K562 (cell line): Measurements from ENCODE around the gene HLA-B. TPM values are rescaled to one million over a fixed set of nuclear protein-coding genes. Genes with fewer than 3 reads are reported as not detected.

Source experiments
- ATAC-seq: fragments of 200-7000 bp; cut with Tn5 transposase; 3 replicates; pipeline ENCODE4 v1.9.1; 2020; ENCODE audit warnings: moderate library complexity
- BruUV-seq: library from RNA; stranded (reverse); fragments of 400-500 nt; replicated peaks from 2 replicates; lab custom pipeline; 2021; lab: Mats Ljungman, UMichigan
- CTCF ChIA-PET: fragments of 300-600 bp; formaldehyde crosslinking; extraction: SDS; loops from one replicate; lab custom pipeline; 2021; ENCODE audit warnings: low intra/inter-chr PET ratio; lab: Yijun Ruan, JAX
- POLR2A ChIA-PET: fragments of 300-600, 350-650 bp; sonication (Branson Sonifier 250); formaldehyde crosslinking; extraction: SDS; loops from one replicate; lab custom pipeline; 2021; ENCODE audit warnings: antibody characterized with exemption, inconsistent platforms; lab: Yijun Ruan, JAX
- DNase-seq, 4 experiments: peaks; one replicate each; pipeline versions ENCODE4 v3.0.0 to v3.0.0-alpha.2; 2011 to 2018; ENCODE audit warnings: low spot score in 3 of 4, mixed read lengths in 3 of 4; ENCODE audit errors: extremely low read depth in 1 of 4
- FAIRE-seq: peaks from 2 replicates; lab custom pipeline; 2011; peaks lifted over from hg19 to GRCh38; lab: Jason Lieb, UNC
- H2AFZ ChIP-seq: 2 replicates; pipeline ENCODE4 v1.6.0; 2011; ENCODE audit warnings: low read depth, low read length, control low read depth, inconsistent platforms
- H3K27ac ChIP-seq: fragments of 200-600 bp; 3 replicates; pipeline ENCODE4 v1.8.0; 2011; ENCODE audit warnings: low read depth, mild to moderate bottlenecking, control low read depth, inconsistent platforms, low read length, moderate library complexity, mixed read lengths; ENCODE audit errors: extremely low read depth
- H3K27me3 ChIP-seq, 2 experiments: fragments of 300-600 bp in 1 of 2; 2 replicates in 1 of 2; 3 replicates in 1 of 2; pipeline versions ENCODE4 v1.6.0 to v1.8.0; 2011; ENCODE audit warnings: inconsistent platforms in 2 of 2, low read length in 2 of 2, mild to moderate bottlenecking in 1 of 2, mixed read lengths in 1 of 2, moderate library complexity in 1 of 2; ENCODE audit not compliant: control insufficient read depth in 2 of 2, insufficient read depth in 2 of 2
- H3K36me3 ChIP-seq: fragments of 300-600 bp; 3 replicates; pipeline ENCODE4 v1.8.0; 2011; ENCODE audit warnings: mild to moderate bottlenecking, low read length, inconsistent platforms; ENCODE audit not compliant: control insufficient read depth, insufficient read depth
- H3K4me1 ChIP-seq, 2 experiments: fragments of 200-600 bp in 1 of 2; replicated peaks in 1 of 2; 2 replicates in 1 of 2; 3 replicates in 1 of 2; pipeline versions ENCODE4 v1.5.1 to v1.8.0; 2011; ENCODE audit warnings: inconsistent platforms in 2 of 2, low read length in 2 of 2, mild to moderate bottlenecking in 1 of 2, mixed read lengths in 1 of 2, moderate library complexity in 1 of 2; ENCODE audit not compliant: control insufficient read depth in 2 of 2, insufficient read depth in 2 of 2
- H3K4me2 ChIP-seq: 2 replicates; pipeline ENCODE4 v1.6.1; 2011; ENCODE audit warnings: low read length, control low read depth, inconsistent platforms, mixed read lengths; ENCODE audit not compliant: insufficient read depth
- H3K4me3 ChIP-seq: fragments of 200-600 bp; sonication (generic), shearing (Covaris generic); 2 replicates; pipeline ENCODE4 v1.5.1; 2016; ENCODE audit warnings: control low read depth, inconsistent platforms
- H3K79me2 ChIP-seq: fragments of 200-600 bp; 3 replicates; pipeline ENCODE4 v1.8.0; 2011; ENCODE audit warnings: low read length, inconsistent platforms; ENCODE audit not compliant: control insufficient read depth, insufficient read depth
- H3K9ac ChIP-seq, 2 experiments: 2 replicates each; pipeline versions ENCODE4 v1.6.0 to v1.6.1; 2011; ENCODE audit warnings: low read depth in 2 of 2, low read length in 2 of 2, control low read depth in 1 of 2, inconsistent platforms in 1 of 2, mild to moderate bottlenecking in 1 of 2, mixed read lengths in 1 of 2; ENCODE audit not compliant: insufficient read depth in 1 of 2
- H3K9me1 ChIP-seq: one replicate; pipeline ENCODE4 v1.6.0; 2011; ENCODE audit warnings: inconsistent platforms, mild to moderate bottlenecking, low read length, moderate library complexity; ENCODE audit not compliant: control insufficient read depth, insufficient read depth
- H3K9me3 ChIP-seq: replicated peaks from 2 replicates; pipeline ENCODE4 v1.5.1; 2011; ENCODE audit warnings: low read depth, low read length, inconsistent platforms; ENCODE audit not compliant: control insufficient read depth, insufficient read depth
- H4K20me1 ChIP-seq: replicated peaks from 2 replicates; pipeline ENCODE4 v1.6.1; 2011; ENCODE audit warnings: low read length, inconsistent platforms, mixed read lengths; ENCODE audit not compliant: control insufficient read depth, insufficient read depth
- L3MBTL2 ChIP-seq: fragments of 450-650 bp; IDR thresholded peaks from 2 replicates; pipeline ENCODE4 v1.6.1; 2016; ENCODE audit warnings: mild to moderate bottlenecking, moderate library complexity
- MBD2 ChIP-seq: sonication (generic); IDR thresholded peaks from 2 replicates; pipeline ENCODE4 v1.6.1; 2016; ENCODE audit warnings: low read depth, borderline replicate concordance
- WGBS: fragments of 100-300 bp; shearing (Covaris generic); methylation state at CpG from one replicate; pipeline ENCODE4 v1.1.6; 2016; ENCODE audit warnings: low coverage, mixed read lengths; ENCODE audit not compliant: insufficient coverage; ENCODE audit errors: missing lambda C conversion rate; 5-methylcytosine and 5-hydroxymethylcytosine counted together
- in situ Hi-C: fragments of 300-500 bp; cut with MboI; formaldehyde crosslinking; loops from 4 replicates; pipeline ENCODE4 v1.15.0; 2018; ENCODE audit warnings: inconsistent platforms, mixed read lengths
- intact Hi-C: fragments of 100-400 bp; cut with micrococcal nuclease; formaldehyde crosslinking; loops from 2 replicates; pipeline ENCODE4 v1.14.2; 2022
- polyA plus RNA-seq, 8 experiments: library from polyadenylated mRNA; depleted of rRNA in 4 of 8; stranded (reverse) in 5 of 8; unstranded in 3 of 8; fragments of >200 nt; fragmentation: Nextera tagmentation in 2 of 8; fragmentation: Illumina TruSeq in 1 of 8; extraction: Ambion mirVana in 2 of 8; extraction: Trizol in 1 of 8; gene quantifications; 2 replicates each; pipeline versions ENCODE4 v1.2.1 to v1.2.3, GENCODE V29; 2011 to 2014; ENCODE audit warnings: inconsistent platforms in 1 of 8, missing spikeins in 1 of 8
- total RNA-seq, 7 experiments: library from RNA; depleted of rRNA in 6 of 7; stranded (reverse); fragments of >200 nt in 6 of 7; fragmentation: Illumina TruSeq in 2 of 7; extraction: Trizol in 2 of 7; gene quantifications; 2 replicates each; pipeline versions ENCODE4 v1.2.1 to v1.2.3, GENCODE V29; 2011 to 2021; ENCODE audit warnings: low replicate concordance in 1 of 7
- TF ChIP-seq, protein P1 (sequence below), 2 experiments: fragments of 450-650 bp in 1 of 2; sonication (generic) in 1 of 2; formaldehyde crosslinking in 1 of 2; IDR thresholded peaks; 2 replicates each; pipeline versions ENCODE4 v1.7.1 to v1.9.0; 2016 to 2022; ENCODE audit warnings: inconsistent platforms in 1 of 2, mild to moderate bottlenecking in 1 of 2, missing genetic modification reagents in 1 of 2

The HLA-B gene
- total and polyA plus RNA-seq, 9 of the 15 experiments (the other 6 are each of a cell fraction or from before 2014, with no cell fraction given), result 0.07 to 9.7 (median 0.65) TPM; not detected in 2

DNA sequence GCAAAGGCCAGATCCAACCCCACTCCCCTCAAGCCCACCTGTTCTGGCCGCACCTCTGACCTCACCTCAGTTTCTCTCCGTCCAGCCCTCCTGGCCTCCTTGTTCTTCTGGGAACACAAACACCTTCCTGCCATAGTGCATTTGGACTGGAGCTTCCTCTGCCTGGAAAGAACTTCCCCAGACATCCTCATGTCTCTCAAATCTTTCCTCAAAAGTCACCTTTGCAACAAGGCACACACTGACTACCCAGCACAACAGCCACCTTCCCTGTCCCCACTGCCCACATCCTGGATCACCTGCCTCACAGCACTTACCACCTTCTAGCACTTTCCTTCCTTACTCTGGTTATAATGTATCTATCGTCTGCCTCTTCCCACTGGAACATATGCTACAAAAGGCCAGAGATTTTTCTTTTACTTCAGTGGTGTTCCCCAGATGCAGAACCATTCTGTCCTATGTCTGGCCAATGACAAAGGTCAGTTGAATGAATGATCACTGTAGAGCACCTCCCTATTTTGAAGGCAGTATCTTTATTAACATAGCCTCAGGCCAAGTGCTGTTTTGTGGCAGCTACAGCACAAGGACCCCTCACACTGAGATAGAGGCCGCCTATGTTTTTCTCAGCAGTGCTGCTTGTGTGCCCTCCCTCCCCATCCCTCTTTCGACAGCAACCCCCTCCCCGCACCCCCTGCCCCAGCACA, 4.1 kb downstream of the HLA-B start:
- ATAC-seq (no peak), FAIRE-seq (no peak), DNase-seq (no peak)
- no peak overlapping the region for H3K9ac ChIP-seq
- no TSS peak for BruUV-seq
- H3K4me1 ChIP-seq, result peaks cover 0 to 12% of the 10 kb centered on the region in 2 experiments; a peak in 2 of 5 replicates
- H3K27me3 ChIP-seq, result peaks cover 24 to 41% of the 10 kb centered on the region in 2 experiments
- in situ Hi-C loops (loop anchor here (5.0 kb wide), 1 partner anchor 86 kb away; no protein-coding TSS in a partner anchor), intact Hi-C loops (loop anchor here (2.0 kb wide), 1 partner anchor 86 kb away; no protein-coding TSS in a partner anchor)
- H3K79me2 ChIP-seq, result no peaks in the 10 kb centered on the region
- no peaks in the 10 kb centered on the region for H3K9me3 ChIP-seq
- no peaks in the 10 kb centered on the region for H3K36me3 ChIP-seq
- no peak overlapping the region for H3K4me3 ChIP-seq
- no peak overlapping the region for H2AFZ ChIP-seq
- H4K20me1 ChIP-seq, result no peaks in the 10 kb centered on the region
- H3K4me2 ChIP-seq, result no peak overlapping the region
- ChIA-PET POLR2A (interaction anchor here (0.6 to 1.5 kb wide), 3 partner anchors 14 to 84 kb away, joined by 3 to 6 read pairs (median 3); no protein-coding TSS in a partner anchor), CTCF (no interaction called here)
- TF ChIP-seq, protein P1, sequence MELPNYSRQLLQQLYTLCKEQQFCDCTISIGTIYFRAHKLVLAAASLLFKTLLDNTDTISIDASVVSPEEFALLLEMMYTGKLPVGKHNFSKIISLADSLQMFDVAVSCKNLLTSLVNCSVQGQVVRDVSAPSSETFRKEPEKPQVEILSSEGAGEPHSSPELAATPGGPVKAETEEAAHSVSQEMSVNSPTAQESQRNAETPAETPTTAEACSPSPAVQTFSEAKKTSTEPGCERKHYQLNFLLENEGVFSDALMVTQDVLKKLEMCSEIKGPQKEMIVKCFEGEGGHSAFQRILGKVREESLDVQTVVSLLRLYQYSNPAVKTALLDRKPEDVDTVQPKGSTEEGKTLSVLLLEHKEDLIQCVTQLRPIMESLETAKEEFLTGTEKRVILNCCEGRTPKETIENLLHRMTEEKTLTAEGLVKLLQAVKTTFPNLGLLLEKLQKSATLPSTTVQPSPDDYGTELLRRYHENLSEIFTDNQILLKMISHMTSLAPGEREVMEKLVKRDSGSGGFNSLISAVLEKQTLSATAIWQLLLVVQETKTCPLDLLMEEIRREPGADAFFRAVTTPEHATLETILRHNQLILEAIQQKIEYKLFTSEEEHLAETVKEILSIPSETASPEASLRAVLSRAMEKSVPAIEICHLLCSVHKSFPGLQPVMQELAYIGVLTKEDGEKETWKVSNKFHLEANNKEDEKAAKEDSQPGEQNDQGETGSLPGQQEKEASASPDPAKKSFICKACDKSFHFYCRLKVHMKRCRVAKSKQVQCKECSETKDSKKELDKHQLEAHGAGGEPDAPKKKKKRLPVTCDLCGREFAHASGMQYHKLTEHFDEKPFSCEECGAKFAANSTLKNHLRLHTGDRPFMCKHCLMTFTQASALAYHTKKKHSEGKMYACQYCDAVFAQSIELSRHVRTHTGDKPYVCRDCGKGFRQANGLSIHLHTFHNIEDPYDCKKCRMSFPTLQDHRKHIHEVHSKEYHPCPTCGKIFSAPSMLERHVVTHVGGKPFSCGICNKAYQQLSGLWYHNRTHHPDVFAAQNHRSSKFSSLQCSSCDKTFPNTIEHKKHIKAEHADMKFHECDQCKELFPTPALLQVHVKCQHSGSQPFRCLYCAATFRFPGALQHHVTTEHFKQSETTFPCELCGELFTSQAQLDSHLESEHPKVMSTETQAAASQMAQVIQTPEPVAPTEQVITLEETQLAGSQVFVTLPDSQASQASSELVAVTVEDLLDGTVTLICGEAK (IDR thresholded peaks at IDR 0.05), result peak; percentile 68
- TF ChIP-seq, protein P1 (CRISPR knock-in tag; IDR thresholded peaks at IDR 0.05), result no peak
- TF ChIP-seq L3MBTL2, result no peak
- TF ChIP-seq MBD2, result no peak
- H3K9me1 ChIP-seq, result no peaks in the 10 kb centered on the region
- 0% methylated on average over 6 of the region's 6 CpGs for WGBS
- no peak overlapping the region; the same call in 2 of the 3 replicates for H3K27ac ChIP-seq
